ENCODE measurements around the gene EPN2.
"Not testable (repeated sequence)": the region's sequence is repeated elsewhere in the genome, so short reads cannot be mapped to it uniquely, and the experiment has no call there.

GRCh38 chr17:19188870-19189708, 48.1 kb upstream of the EPN2 start:
- TF ChIP-seq CTCF, POLR2A (IDR thresholded peaks at IDR 0.05): not testable (repeated sequence)

Data from adrenal gland (tissue), 5 donors.